ENCODE data around the gene PARN. TPM values are rescaled to one million over a fixed set of nuclear protein-coding genes. Genes with fewer than 3 reads are reported as not detected.

PARN gene
- total and polyA plus RNA-seq, 5 donors = 11.7 to 23.8 (median 20.9) TPM

DNA sequence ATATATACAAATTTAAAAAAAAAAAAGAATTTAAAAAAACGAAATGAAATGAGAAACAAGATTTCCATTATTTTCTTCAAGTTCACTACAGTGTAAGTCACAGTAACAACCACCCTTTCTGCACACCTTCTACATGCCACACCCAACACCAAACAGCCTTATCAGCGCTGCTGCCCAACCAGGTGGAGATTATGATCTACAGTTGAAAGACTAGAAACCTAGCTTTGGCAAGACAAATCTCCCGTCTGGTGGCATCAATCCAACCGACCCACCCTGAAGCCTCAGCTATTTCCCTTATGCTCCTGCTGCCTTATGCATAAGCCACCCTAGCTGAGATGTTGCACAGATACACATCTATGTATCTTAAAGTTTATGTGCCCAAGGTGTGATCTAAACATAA lies 60.8 kb downstream of the PARN start:
- no peaks in the 10 kb centered on the region for H3K9me3 ChIP-seq (ENCODE audit: control insufficient read depth, low read length)
- ATAC-seq (no peak), DNase-seq (no peak)
- intact Hi-C loops (cut with DNase I) = no loop called here
- 87% methylated on average over 4 of the region's 4 CpGs for WGBS
- no peaks in the 10 kb centered on the region for H3K27me3 ChIP-seq (ENCODE audit: control insufficient read depth, insufficient read depth)
- H3K27ac ChIP-seq (ENCODE audit: low read length) = no peak overlapping the region
- H3K4me1 ChIP-seq (ENCODE audit: control insufficient read depth, insufficient read depth, low read length) = peaks cover 1% of the 10 kb centered on the region
- H3K4me3 ChIP-seq (ENCODE audit: low read length) = no peak overlapping the region

DNA sequence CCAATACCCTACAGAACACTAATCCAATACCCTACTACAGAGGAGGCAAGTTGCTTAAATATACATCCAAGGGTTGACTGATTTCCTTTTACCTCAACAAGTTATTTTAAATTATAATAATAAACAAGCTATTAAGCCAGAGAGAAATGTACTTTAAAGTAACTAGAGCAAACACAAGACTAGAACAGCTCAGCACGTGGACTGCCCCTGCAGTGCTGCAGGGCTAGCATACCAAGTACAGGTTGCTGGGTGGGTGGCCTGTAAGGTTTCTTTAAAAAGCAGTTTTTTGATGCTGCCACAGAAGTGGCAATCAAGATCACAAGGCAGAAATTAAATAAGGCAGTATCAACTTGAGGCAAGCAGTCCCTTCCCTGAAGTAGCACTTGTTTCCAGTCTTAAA lies 63.5 kb downstream of the PARN start:
- no peak for DNase-seq
- intact Hi-C loops (cut with DNase I) = no loop called here
- Histone ChIP-seq H3K27ac (ENCODE audit: low read length) (no peak overlapping the region), H3K4me1 (ENCODE audit: control insufficient read depth, insufficient read depth, low read length) (peaks cover 1% of the 10 kb centered on the region), H3K27me3 (ENCODE audit: control insufficient read depth, insufficient read depth) (no peaks in the 10 kb centered on the region), H3K4me3 (ENCODE audit: low read length) (no peak overlapping the region), H3K9me3 (ENCODE audit: control insufficient read depth, low read length) (no peaks in the 10 kb centered on the region)
- WGBS = 99% methylated on average over 1 of the region's 1 CpG
- no peak for ATAC-seq

DNA sequence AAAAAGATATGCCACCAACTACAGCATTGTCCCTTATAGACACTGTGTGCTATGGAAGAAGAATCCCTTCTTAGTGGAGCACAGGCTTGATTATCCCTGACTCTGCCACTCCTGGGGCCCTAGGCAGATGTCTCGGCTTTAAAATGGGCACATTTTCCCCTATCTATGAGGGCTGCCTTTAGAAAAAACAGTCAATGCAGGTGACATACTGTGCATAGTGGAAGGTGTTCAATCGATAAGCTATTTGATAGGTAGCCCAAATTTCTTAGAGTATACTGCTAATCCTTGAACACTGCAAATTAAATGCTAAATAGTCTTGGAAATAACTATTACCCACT lies 64.4 kb downstream of the PARN start:
- Histone ChIP-seq H3K4me3 (ENCODE audit: low read length) (no peak overlapping the region), H3K9me3 (ENCODE audit: control insufficient read depth, low read length) (no peaks in the 10 kb centered on the region), H3K27me3 (ENCODE audit: control insufficient read depth, insufficient read depth) (no peaks in the 10 kb centered on the region), H3K4me1 (ENCODE audit: control insufficient read depth, insufficient read depth, low read length) (peaks cover 3% of the 10 kb centered on the region), H3K27ac (ENCODE audit: low read length) (no peak overlapping the region)
- intact Hi-C loops (cut with DNase I) = no loop called here
- no peak for ATAC-seq
- DNase-seq = no peak
- 94% methylated on average over 2 of the region's 2 CpGs for WGBS

DNA sequence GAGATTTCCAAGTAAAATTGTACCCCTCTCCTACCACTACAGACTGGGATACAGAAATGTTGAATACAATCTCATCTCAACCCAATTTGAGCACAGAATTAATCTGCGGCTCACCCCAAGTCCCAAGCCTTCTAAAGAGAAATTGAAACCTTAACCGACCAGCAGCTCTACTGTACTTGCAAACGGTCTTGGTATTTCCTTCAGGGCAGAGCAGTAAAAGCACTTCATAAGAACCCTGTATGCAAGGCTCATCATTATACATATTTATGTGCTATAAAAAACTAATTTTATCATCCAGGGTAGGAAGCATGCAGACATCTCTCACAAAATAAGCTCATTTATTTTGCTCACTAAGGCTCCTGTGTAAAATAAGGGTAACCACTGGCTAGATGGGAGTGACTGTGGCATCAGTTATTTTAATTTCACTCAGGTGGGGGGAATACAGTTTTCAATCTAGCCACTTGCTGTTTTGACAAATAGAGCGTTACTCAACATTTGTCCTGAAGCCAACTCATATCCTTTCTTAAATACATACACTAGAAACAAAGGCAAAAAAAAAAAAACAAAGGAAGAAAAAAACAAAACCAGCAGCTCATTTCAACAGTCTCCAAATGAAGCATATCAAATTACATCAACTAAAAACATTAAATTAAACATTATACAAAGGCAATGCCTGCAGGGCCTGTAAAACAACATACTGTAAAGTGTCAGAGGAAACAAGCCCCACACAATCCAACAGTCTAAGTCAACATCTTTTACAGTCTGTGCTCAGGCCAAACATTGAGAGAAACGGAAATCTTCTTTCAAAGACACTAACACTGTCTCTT lies 65.0 kb downstream of the PARN start:
- H3K9me3 ChIP-seq (ENCODE audit: control insufficient read depth, low read length) = no peaks in the 10 kb centered on the region
- DNase-seq = no peak
- ATAC-seq = no peak
- 59% methylated on average over 5 of the region's 5 CpGs for WGBS
- H3K4me1 ChIP-seq (ENCODE audit: control insufficient read depth, insufficient read depth, low read length) = peaks cover 4% of the 10 kb centered on the region
- no peak overlapping the region for H3K27ac ChIP-seq (ENCODE audit: low read length)
- H3K4me3 ChIP-seq (ENCODE audit: low read length) = no peak overlapping the region
- H3K27me3 ChIP-seq (ENCODE audit: control insufficient read depth, insufficient read depth) = no peaks in the 10 kb centered on the region
- intact Hi-C loops (cut with DNase I) = no loop called here

DNA sequence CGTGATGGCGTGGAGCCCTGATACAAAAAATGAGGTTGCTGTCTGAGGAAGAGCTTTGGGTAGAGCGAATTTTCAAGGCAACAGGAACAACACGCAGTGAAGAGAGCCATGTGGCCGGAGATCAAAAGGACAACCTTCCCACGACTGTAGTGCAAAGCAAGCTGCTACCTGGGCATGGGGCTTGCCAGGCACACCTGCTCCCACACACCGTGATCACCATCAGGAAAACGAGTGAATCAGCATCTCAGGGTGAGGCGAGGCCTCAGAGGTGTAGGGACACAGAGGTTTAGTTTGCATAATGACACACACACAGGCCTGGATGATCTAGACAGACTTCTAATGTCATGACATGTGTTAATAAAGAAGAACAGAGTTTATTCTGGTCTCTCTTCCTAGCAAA lies 65.7 kb downstream of the PARN start:
- Histone ChIP-seq H3K9me3 (ENCODE audit: control insufficient read depth, low read length) (no peaks in the 10 kb centered on the region), H3K4me3 (ENCODE audit: low read length) (no peak overlapping the region), H3K27ac (ENCODE audit: low read length) (no peak overlapping the region), H3K4me1 (ENCODE audit: control insufficient read depth, insufficient read depth, low read length) (peaks cover 4% of the 10 kb centered on the region), H3K27me3 (ENCODE audit: control insufficient read depth, insufficient read depth) (no peaks in the 10 kb centered on the region)
- WGBS = 88% methylated on average over 9 of the region's 9 CpGs
- no peak for DNase-seq
- intact Hi-C loops (cut with DNase I) = no loop called here
- no peak for ATAC-seq

DNA sequence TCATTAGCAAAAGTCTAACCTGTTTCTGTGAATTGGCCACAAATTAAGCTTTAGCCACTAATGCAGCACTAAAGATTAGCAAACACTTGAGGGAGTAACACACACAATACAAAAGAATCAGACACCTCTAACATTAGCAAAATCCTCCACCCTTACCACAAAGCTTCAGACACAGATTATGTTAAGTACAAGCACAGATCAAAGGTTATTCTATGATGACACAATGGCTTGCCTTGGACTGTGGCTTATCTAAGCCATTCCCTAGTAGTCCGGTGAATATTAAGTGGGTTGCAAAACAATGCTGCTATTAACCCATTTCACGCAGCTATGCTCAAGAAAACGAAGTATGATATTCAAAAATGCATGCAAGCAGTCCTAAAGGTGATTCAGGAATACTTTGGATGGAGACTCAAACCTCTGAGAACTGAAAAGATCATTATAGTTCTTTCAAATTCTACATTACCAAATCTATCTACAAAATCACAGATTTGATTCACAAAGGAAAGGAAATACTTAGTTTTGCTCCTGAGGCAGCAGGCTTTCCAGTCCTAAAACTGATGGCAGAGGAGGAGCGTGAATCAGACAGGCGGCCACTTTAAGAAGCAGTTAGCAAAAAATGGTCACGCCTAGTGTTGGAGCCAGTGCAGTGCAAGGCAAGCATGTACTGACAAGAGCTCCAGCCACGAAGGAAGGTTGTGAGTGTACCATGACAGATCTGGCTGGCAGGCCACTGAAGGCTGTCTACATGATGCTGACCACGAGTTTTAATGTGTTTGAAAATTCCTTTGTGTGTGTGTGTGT lies 67.2 kb downstream of the PARN start:
- intact Hi-C loops (cut with DNase I) = no loop called here
- Histone ChIP-seq H3K9me3 (ENCODE audit: control insufficient read depth, low read length) (no peaks in the 10 kb centered on the region), H3K4me3 (ENCODE audit: low read length) (no peak overlapping the region), H3K4me1 (ENCODE audit: control insufficient read depth, insufficient read depth, low read length) (peaks cover 4% of the 10 kb centered on the region), H3K27me3 (ENCODE audit: control insufficient read depth, insufficient read depth) (no peaks in the 10 kb centered on the region), H3K27ac (ENCODE audit: low read length) (peak overlapping the region; percentile 43)
- 61% methylated on average over 8 of the region's 8 CpGs for WGBS
- DNase-seq (peak in 2 of 3 donors; percentile 28 to 68), ATAC-seq (peak; percentile 63 to 74)

DNA sequence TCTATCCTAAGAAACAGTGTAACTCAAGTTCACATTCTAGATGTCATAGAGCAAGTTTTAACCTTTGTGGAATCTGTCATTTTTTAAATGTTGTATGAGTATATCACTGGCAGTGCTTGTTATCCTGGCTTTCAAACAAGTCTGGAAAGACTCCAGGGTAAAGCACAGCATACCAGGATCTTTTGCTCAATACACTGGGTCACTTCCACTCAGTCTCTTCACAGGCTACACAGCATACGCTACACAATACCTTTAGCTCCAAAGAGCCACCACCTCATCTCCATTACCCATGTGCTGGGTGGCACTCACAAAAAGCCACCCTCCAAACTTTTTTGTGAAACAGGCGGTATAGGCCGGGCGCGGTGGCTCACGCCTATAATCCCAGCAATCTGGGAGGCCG lies 69.5 kb downstream of the PARN start:
- Histone ChIP-seq H3K4me1 (ENCODE audit: control insufficient read depth, insufficient read depth, low read length) (peaks cover 3% of the 10 kb centered on the region), H3K9me3 (ENCODE audit: control insufficient read depth, low read length) (no peaks in the 10 kb centered on the region), H3K27me3 (ENCODE audit: control insufficient read depth, insufficient read depth) (no peaks in the 10 kb centered on the region), H3K27ac (ENCODE audit: low read length) (peak overlapping the region; percentile 77), H3K4me3 (ENCODE audit: low read length) (no peak overlapping the region)
- peak; percentile 55 to 60 for ATAC-seq
- intact Hi-C loops (cut with DNase I) = no loop called here
- WGBS = 91% methylated on average over 7 of the region's 7 CpGs
- no peak for DNase-seq

DNA sequence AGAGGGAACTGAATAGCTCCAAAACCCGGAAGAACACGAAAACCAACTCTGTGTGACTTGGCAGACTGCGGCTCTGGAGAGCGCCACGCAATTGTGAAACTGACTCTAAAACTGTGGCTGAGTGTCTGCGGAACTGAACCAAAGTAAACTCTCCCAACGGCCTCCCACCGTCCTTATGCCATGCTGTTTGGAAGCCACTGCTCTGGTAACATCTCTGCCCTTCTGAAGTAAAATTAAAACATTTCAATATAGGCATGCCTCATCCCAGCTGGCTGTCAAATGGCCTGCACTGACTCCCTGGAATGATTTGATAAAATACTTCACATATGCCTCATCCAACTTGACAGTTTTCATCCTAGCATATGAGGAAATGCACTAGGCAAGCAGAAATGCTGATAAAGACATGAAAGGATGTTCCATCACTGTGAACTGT lies 70.2 kb downstream of the PARN start:
- WGBS = 44% methylated on average over 8 of the region's 8 CpGs
- intact Hi-C loops (cut with DNase I) = no loop called here
- no peak overlapping the region for H3K4me3 ChIP-seq (ENCODE audit: low read length)

DNA sequence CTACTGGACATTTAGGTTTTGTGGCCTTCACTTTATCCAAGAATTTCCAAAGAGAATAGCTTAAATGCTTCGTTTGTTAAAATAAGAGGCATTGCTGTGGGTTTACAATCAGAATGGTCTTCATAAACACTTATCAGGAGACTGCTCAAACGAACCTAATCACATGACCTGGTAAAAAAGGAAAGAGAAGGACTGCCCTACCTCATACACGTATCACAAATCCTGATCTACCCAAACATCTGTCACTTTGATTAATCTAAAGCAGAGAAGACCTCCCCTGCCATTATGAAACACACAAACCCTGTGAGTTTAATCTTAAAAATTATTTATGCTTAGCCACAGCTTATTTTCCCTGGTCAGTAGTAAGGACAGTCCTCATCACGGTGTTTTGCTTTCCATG lies 76.6 kb downstream of the PARN start:
- 69% methylated on average over 4 of the region's 4 CpGs for WGBS

More for the DNA sequence above, 70.2 kb downstream of the PARN start:
- ATAC-seq (peak; percentile 76 to 79), DNase-seq (peak in 2 of 3 donors; percentile 36 to 70)
- Histone ChIP-seq H3K27me3 (ENCODE audit: control insufficient read depth, insufficient read depth) (no peaks in the 10 kb centered on the region), H3K27ac (ENCODE audit: low read length) (peak overlapping the region; percentile 78), H3K4me1 (ENCODE audit: control insufficient read depth, insufficient read depth, low read length) (peaks cover 3% of the 10 kb centered on the region), H3K9me3 (ENCODE audit: control insufficient read depth, low read length) (no peaks in the 10 kb centered on the region)

DNA sequence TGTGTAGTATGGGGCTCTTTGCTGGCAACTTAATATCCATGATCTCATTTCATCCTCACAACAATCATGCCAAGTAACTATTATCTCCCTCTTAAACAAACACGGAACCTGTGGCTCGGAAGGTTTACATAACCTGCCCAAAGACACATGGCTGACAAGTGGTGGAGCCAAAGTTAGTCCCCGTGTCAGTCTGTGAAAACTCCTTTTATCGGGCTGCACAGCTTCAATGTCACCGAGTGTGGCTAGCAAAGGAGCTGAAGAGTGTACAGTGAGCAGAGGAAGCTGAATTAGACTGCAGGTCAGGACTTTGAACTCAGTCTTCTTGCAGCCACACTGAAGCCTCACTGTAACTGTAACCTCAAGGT lies 80.3 kb downstream of the PARN start:
- Histone ChIP-seq H3K9me3 (ENCODE audit: control insufficient read depth, low read length) (no peaks in the 10 kb centered on the region), H3K27me3 (ENCODE audit: control insufficient read depth, insufficient read depth) (no peaks in the 10 kb centered on the region), H3K4me1 (ENCODE audit: control insufficient read depth, insufficient read depth, low read length) (no peaks in the 10 kb centered on the region), H3K4me3 (ENCODE audit: low read length) (no peak overlapping the region), H3K27ac (ENCODE audit: low read length) (no peak overlapping the region)
- peak; percentile 60 to 76 for ATAC-seq
- WGBS = 47% methylated on average over 5 of the region's 5 CpGs
- intact Hi-C loops (cut with DNase I) = no loop called here
- DNase-seq = no peak

More for the DNA sequence above, 76.6 kb downstream of the PARN start:
- H3K9me3 ChIP-seq (ENCODE audit: control insufficient read depth, low read length) = no peaks in the 10 kb centered on the region
- intact Hi-C loops (cut with DNase I) = no loop called here
- H3K27ac ChIP-seq (ENCODE audit: low read length) = no peak overlapping the region
- DNase-seq (no peak), ATAC-seq (no peak)
- no peaks in the 10 kb centered on the region for H3K27me3 ChIP-seq (ENCODE audit: control insufficient read depth, insufficient read depth)
- H3K4me3 ChIP-seq (ENCODE audit: low read length) = no peak overlapping the region
- no peaks in the 10 kb centered on the region for H3K4me1 ChIP-seq (ENCODE audit: control insufficient read depth, insufficient read depth, low read length)

DNA sequence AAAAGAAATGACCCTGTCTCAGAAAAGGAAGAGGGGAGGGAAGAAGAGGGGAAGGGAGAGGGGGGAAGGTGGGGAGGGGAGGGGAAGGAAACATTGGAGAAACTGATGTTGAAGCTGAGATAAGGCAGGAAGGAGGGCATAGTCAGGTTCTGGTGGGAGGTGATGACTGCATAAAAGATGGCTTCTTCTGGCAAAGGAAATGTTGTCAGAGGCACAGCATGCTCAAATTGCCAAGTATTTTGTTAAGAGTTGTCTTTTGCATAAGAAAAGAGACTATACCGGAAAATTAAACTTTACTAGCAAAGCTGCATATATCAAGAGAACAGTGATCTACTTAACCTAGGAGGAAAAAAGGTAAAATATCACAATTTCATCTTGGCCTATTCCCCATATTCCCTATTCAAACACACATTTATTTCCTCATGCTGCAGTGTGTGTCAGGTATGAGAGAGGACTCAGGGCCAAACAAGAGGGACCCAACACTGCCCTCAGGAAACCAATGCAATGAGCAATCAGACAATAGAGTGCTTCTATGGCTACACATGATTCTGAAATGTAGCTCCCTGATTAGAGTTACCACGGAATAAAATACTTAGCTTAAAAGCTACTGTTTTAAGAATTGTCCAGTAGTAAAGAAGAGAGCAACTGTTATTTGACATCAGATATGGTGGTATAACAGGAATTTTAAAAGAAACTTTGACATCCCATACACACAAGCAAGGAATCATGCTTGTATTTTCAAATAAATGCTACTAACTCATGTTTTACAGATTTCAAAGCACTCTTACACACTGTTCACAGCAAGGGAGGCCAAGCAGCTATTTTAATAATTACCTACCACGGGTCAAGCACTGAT lies 80.9 kb downstream of the PARN start:
- DNase-seq (no peak), ATAC-seq (no peak)
- H3K4me3 ChIP-seq (ENCODE audit: low read length) = no peak overlapping the region
- H3K27me3 ChIP-seq (ENCODE audit: control insufficient read depth, insufficient read depth) = no peaks in the 10 kb centered on the region
- no peaks in the 10 kb centered on the region for H3K4me1 ChIP-seq (ENCODE audit: control insufficient read depth, insufficient read depth, low read length)
- intact Hi-C loops (cut with DNase I) = no loop called here
- WGBS = 69% methylated on average over 3 of the region's 3 CpGs
- H3K9me3 ChIP-seq (ENCODE audit: control insufficient read depth, low read length) = no peaks in the 10 kb centered on the region
- H3K27ac ChIP-seq (ENCODE audit: low read length) = no peak overlapping the region
